Smooth muscle cell (in vitro differentiated cells): ENCODE measurements around the gene KIAA0586. TPM values are rescaled to one million over a fixed set of nuclear protein-coding genes. Genes with fewer than 3 reads are reported as not detected.

Experiments
- DNase-seq: peaks from one replicate; lab custom pipeline; 2025; ENCODE audit not compliant: unreplicated experiment; lab: John Stamatoyannopoulos, UW
- H2AFZ ChIP-seq: fragments of 200-600 bp; sonication (generic); 2 replicates; pipeline ENCODE4 v1.6.0; 2016; ENCODE audit warnings: antibody characterized with exemption, low read depth, mild to moderate bottlenecking
- H3F3A ChIP-seq: fragments of 200-600 bp; sonication (generic); 2 replicates; pipeline ENCODE4 v1.6.0; 2017; ENCODE audit warnings: antibody characterized with exemption, low read depth
- H3K27ac ChIP-seq: fragments of 200-600 bp; sonication (generic); 2 replicates; pipeline ENCODE4 v1.5.1; 2016; ENCODE audit warnings: low read depth, mild to moderate bottlenecking
- H3K27me3 ChIP-seq: fragments of 200-600 bp; sonication (generic); 2 replicates; pipeline ENCODE4 v1.6.1; 2016; ENCODE audit warnings: low read depth, mild to moderate bottlenecking
- H3K36me3 ChIP-seq: fragments of 200-600 bp; sonication (generic); 2 replicates; pipeline ENCODE4 v1.5.1; 2016; ENCODE audit warnings: low read depth
- H3K4me1 ChIP-seq: fragments of 200-600 bp; sonication (generic); 2 replicates; pipeline ENCODE4 v1.5.1; 2016; ENCODE audit warnings: low read depth
- H3K4me2 ChIP-seq: fragments of 200-600 bp; sonication (generic); 2 replicates; pipeline ENCODE4 v1.6.0; 2016; ENCODE audit warnings: mild to moderate bottlenecking
- H3K4me3 ChIP-seq: fragments of 200-600 bp; sonication (generic); 2 replicates; pipeline ENCODE4 v1.5.1; 2016; ENCODE audit warnings: mild to moderate bottlenecking
- H3K79me2 ChIP-seq: fragments of 200-600 bp; sonication (generic); 2 replicates; pipeline ENCODE4 v1.6.0; 2016; ENCODE audit warnings: low read depth, mild to moderate bottlenecking
- H3K9ac ChIP-seq: fragments of 200-600 bp; sonication (generic); 2 replicates; pipeline ENCODE4 v1.6.0; 2016; ENCODE audit warnings: low read depth
- H3K9me3 ChIP-seq: fragments of 200-600 bp; sonication (generic); replicated peaks from 2 replicates; pipeline ENCODE4 v1.5.1; 2016; ENCODE audit warnings: low read depth
- H4K20me1 ChIP-seq: fragments of 200-600 bp; sonication (generic); 2 replicates; pipeline ENCODE4 v1.6.0; 2016; ENCODE audit warnings: low read depth
- CTCF ChIP-seq: fragments of 200-600 bp; sonication (generic); IDR thresholded peaks from 2 replicates; pipeline ENCODE4 v1.5.1; 2017; ENCODE audit warnings: borderline replicate concordance, mild to moderate bottlenecking, antibody characterized with exemption; ENCODE audit not compliant: insufficient read depth, poor library complexity, severe bottlenecking
- WGBS: methylation state at CpG from one replicate; pipeline ENCODE4 v1.1.7; 2016; ENCODE audit warnings: low lambda C conversion rate; 5-methylcytosine and 5-hydroxymethylcytosine counted together
- polyA plus RNA-seq: library from polyadenylated mRNA; unstranded; fragments of >200 nt; fragmentation: Nextera tagmentation; extraction: Ambion mirVana; gene quantifications from 2 replicates; pipeline ENCODE4 v1.2.1, GENCODE V29; 2016
- total RNA-seq: library from RNA; depleted of rRNA; stranded (reverse); fragments of >200 nt; gene quantifications from 2 replicates; pipeline ENCODE4 v1.2.3, GENCODE V29; 2014

The KIAA0586 gene
- total and polyA plus RNA-seq, 2 experiments from 2014 or later: 6.5 to 20.0 TPM

DNA sequence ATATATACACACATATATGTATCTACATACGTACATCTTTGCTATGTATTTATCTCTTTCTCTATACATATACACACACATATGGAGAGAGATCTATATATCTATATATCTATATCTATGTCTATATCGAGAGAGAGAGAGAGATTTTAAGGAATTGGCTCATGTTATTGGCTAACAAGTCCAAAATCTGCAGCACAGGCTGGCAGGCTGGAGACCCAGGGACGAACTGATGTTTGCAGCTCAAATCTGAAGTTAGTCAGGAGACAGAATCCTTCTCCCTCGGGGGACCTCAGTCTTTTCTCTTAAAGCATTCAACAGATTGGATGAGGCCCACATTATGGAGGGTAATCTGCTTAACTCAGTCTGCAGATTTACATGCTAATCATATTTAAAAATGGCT lies 169.5 kb downstream of the KIAA0586 start:
- Histone ChIP-seq H3F3A (peaks cover 5% of the 10 kb centered on the region), H3K4me2 (no peak overlapping the region), H3K27me3 (no peaks in the 10 kb centered on the region), H3K4me1 (no peaks in the 10 kb centered on the region), H3K36me3 (no peaks in the 10 kb centered on the region), H3K9ac (no peak overlapping the region), H4K20me1 (no peaks in the 10 kb centered on the region), H3K27ac (no peak overlapping the region), H3K4me3 (no peak overlapping the region), H2AFZ (no peak overlapping the region), H3K9me3 (no peaks in the 10 kb centered on the region), H3K79me2 (no peaks in the 10 kb centered on the region)
- 85% methylated on average over 4 of the region's 4 CpGs for WGBS
- TF ChIP-seq CTCF: no peak
- DNase-seq: no peak

DNA sequence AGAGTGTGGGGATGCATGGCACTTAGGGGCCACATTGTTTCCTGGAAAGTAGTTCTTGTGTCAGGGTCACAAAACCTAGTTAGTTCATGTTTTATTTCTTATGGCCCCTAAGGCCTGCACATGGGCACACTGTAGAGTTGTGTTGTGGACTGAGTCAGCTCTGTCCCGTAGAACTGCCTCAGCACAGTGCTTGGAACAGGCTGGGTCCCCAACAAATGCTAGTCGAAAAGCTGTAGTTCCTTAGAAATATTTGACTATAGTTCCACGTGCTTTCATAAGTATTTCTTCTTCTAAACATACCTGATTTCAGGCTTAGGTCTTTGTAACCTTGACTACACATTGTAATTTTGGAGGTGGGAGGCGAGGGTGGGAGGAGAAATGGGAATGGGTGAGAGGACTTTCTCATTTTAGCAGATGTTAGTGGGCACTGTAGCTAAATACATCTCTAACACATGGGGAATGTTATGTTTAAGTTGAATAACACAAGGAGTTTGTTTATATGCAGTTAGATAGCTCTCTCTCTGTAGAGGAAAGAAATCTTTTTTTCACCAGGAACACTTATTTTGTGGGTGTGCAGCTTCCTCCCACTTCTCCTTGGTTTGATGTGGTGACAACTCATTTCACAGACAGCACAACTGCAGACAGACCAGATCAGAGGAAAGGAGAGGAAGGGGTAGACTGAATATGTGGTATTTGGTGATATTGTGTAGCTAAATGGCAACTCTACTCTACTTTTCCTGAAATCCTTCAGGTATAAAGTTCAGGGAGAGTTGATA lies 170.7 kb downstream of the KIAA0586 start:
- Histone ChIP-seq H3F3A (peaks cover 5% of the 10 kb centered on the region), H3K4me1 (no peaks in the 10 kb centered on the region), H3K27ac (peak overlapping the region; percentile 23), H3K27me3 (no peaks in the 10 kb centered on the region), H3K36me3 (no peaks in the 10 kb centered on the region), H3K4me2 (peak overlapping the region; percentile 34), H3K9ac (no peak overlapping the region), H3K4me3 (no peak overlapping the region), H3K79me2 (no peaks in the 10 kb centered on the region), H2AFZ (peak overlapping the region; percentile 2), H3K9me3 (no peaks in the 10 kb centered on the region), H4K20me1 (no peaks in the 10 kb centered on the region)
- WGBS: 78% methylated on average over 4 of the region's 4 CpGs
- no peak for TF ChIP-seq CTCF
- no peak for DNase-seq

- 52% methylated on average over 11 of the region's 11 CpGs for WGBS
- Histone ChIP-seq H3K27me3 (no peaks in the 10 kb centered on the region), H3F3A (peaks cover 5% of the 10 kb centered on the region), H3K9me3 (no peaks in the 10 kb centered on the region), H3K79me2 (no peaks in the 10 kb centered on the region), H4K20me1 (no peaks in the 10 kb centered on the region), H3K4me2 (peak overlapping the region; percentile 34), H3K4me3 (no peak overlapping the region), H3K36me3 (no peaks in the 10 kb centered on the region), H3K27ac (peak overlapping the region; percentile 23), H3K4me1 (no peaks in the 10 kb centered on the region), H2AFZ (no peak overlapping the region), H3K9ac (no peak overlapping the region)
- DNase-seq: no peak
- TF ChIP-seq CTCF: no peak
Observed at GRCh38 chr14:58598804-58599525, 171.4 kb downstream of the KIAA0586 start.

GRCh38 chr14:58599707-58600106 lies 172.2 kb downstream of the KIAA0586 start:
- Histone ChIP-seq H3F3A (peaks cover 5% of the 10 kb centered on the region), H3K27me3 (no peaks in the 10 kb centered on the region), H3K79me2 (no peaks in the 10 kb centered on the region), H3K4me3 (no peak overlapping the region), H3K4me2 (no peak overlapping the region), H3K9ac (no peak overlapping the region), H3K4me1 (no peaks in the 10 kb centered on the region), H2AFZ (no peak overlapping the region), H3K36me3 (no peaks in the 10 kb centered on the region), H3K27ac (no peak overlapping the region), H4K20me1 (no peaks in the 10 kb centered on the region), H3K9me3 (no peaks in the 10 kb centered on the region)
- no peak for DNase-seq
- 97% methylated on average over 2 of the region's 2 CpGs for WGBS
- no peak for TF ChIP-seq CTCF
